Astrocyte (in vitro differentiated cells and primary cell): ENCODE results near the gene SAMD4B. TPM values are rescaled to one million over a fixed set of nuclear protein-coding genes. Genes with fewer than 3 reads are reported as not detected.

Source experiments
- DNase-seq: peaks from one replicate; pipeline ENCODE4 v3.0.0-alpha.2; 2010; ENCODE audit warnings: low read depth
- FAIRE-seq: peaks from 2 replicates; lab custom pipeline; 2011; peaks lifted over from hg19 to GRCh38; lab: Jason Lieb, UNC
- H2AFZ ChIP-seq: 2 replicates; pipeline ENCODE4 v1.6.0; 2012; ENCODE audit warnings: low read depth, low read length, inconsistent platforms
- H3K27ac ChIP-seq: 2 replicates; pipeline ENCODE4 v1.5.1; 2011; ENCODE audit warnings: low read depth, low read length, inconsistent platforms
- H3K27me3 ChIP-seq: 2 replicates; pipeline ENCODE4 v1.6.0; 2011; ENCODE audit warnings: low read length, inconsistent platforms; ENCODE audit not compliant: insufficient read depth
- H3K36me3 ChIP-seq: 2 replicates; pipeline ENCODE4 v1.5.1; 2011; ENCODE audit warnings: low read length, inconsistent platforms; ENCODE audit not compliant: insufficient read depth
- H3K4me1 ChIP-seq: 2 replicates; pipeline ENCODE4 v1.5.1; 2011; ENCODE audit warnings: low read length, inconsistent platforms; ENCODE audit not compliant: insufficient read depth
- H3K4me2 ChIP-seq: 2 replicates; pipeline ENCODE4 v1.6.0; 2012; ENCODE audit warnings: low read length, inconsistent platforms
- H3K4me3 ChIP-seq: 2 replicates; pipeline ENCODE4 v1.5.1; 2011; ENCODE audit warnings: low read depth, mild to moderate bottlenecking, low read length, inconsistent platforms; ENCODE audit not compliant: insufficient read depth
- H3K79me2 ChIP-seq: 2 replicates; pipeline ENCODE4 v1.6.0; 2012; ENCODE audit warnings: mild to moderate bottlenecking, low read length, inconsistent platforms; ENCODE audit not compliant: insufficient read depth
- H3K9ac ChIP-seq: 2 replicates; pipeline ENCODE4 v1.6.0; 2012; ENCODE audit warnings: mild to moderate bottlenecking, low read length, inconsistent platforms
- H3K9me3 ChIP-seq: 2 replicates; pipeline ENCODE4 v1.5.1; 2012; ENCODE audit warnings: low read depth, mild to moderate bottlenecking, low read length, inconsistent platforms; ENCODE audit not compliant: insufficient read depth
- H4K20me1 ChIP-seq: 2 replicates; pipeline ENCODE4 v1.6.0; 2012; ENCODE audit warnings: low read length, inconsistent platforms; ENCODE audit not compliant: insufficient read depth
- H3K27ac Mint-ChIP-seq: one replicate; pipeline ENCODE4 v1.8.0; 2021; ENCODE audit warnings: mild to moderate bottlenecking, mixed read lengths; ENCODE audit not compliant: unreplicated experiment
- H3K27me3 Mint-ChIP-seq: one replicate; pipeline ENCODE4 v1.8.0; 2021; ENCODE audit warnings: low read depth, mixed read lengths; ENCODE audit not compliant: unreplicated experiment
- H3K36me3 Mint-ChIP-seq: one replicate; pipeline ENCODE4 v1.8.0; 2021; ENCODE audit warnings: low read depth, mixed read lengths; ENCODE audit not compliant: unreplicated experiment
- H3K4me1 Mint-ChIP-seq: one replicate; pipeline ENCODE4 v1.8.0; 2021; ENCODE audit warnings: low read depth, mixed read lengths; ENCODE audit not compliant: unreplicated experiment
- H3K4me3 Mint-ChIP-seq: one replicate; pipeline ENCODE4 v1.8.0; 2021; ENCODE audit warnings: mild to moderate bottlenecking, moderate library complexity, mixed read lengths; ENCODE audit not compliant: unreplicated experiment
- H3K9me3 Mint-ChIP-seq: one replicate; pipeline ENCODE4 v1.8.0; 2021; ENCODE audit warnings: mild to moderate bottlenecking, mixed read lengths; ENCODE audit not compliant: unreplicated experiment
- EZH2 ChIP-seq: IDR thresholded peaks from 2 replicates; pipeline ENCODE4 v1.6.1; 2012; ENCODE audit warnings: mild to moderate bottlenecking, low read length, inconsistent platforms; ENCODE audit not compliant: insufficient read depth
- total RNA-seq: library from RNA; stranded (reverse); gene quantifications from 2 replicates; pipeline ENCODE4 v1.2.1, GENCODE V29; 2021
- TF ChIP-seq, protein P1 (sequence below): IDR thresholded peaks from 2 replicates; pipeline ENCODE4 v1.5.1; 2011; ENCODE audit warnings: low read depth, mild to moderate bottlenecking, inconsistent platforms, low read length, moderate library complexity; ENCODE audit not compliant: insufficient read depth

The SAMD4B gene
- total RNA-seq, 1 donor from 2014 or later: 98.6 TPM

DNA sequence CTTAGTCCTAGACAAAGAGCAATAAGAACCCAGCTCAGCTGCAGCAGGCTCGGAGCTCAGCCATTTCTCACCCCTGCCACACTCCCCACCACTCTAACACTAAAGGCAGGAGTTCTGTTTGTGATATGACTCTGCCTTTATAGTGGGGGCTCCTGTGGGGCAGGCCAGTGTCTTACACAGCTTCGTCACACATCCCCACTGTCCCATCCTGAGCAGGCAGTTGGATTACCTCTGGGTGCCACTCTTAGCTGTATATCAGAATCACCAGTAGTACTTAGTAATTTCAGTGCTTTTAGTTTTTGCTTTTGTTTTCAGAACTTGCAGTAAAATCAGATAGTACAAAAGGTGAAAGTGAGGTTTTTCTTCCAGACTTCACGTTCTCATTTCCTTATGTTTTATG lies 16.8 kb downstream of the SAMD4B start:
- Histone ChIP-seq H3K4me1 (peaks cover 24% of the 10 kb centered on the region), H3K9ac (no peak overlapping the region), H4K20me1 (peaks cover 17% of the 10 kb centered on the region), H3K79me2 (peaks cover 9% of the 10 kb centered on the region), H3K4me3 (no peak overlapping the region), H3K36me3 (peaks cover 54% of the 10 kb centered on the region), H2AFZ (no peak overlapping the region), H3K9me3 (no peaks in the 10 kb centered on the region), H3K27ac (no peak overlapping the region), H3K27me3 (no peaks in the 10 kb centered on the region), H3K4me2 (no peak overlapping the region)
- peaks cover 20% of the 10 kb centered on the region for H3K4me1 Mint-ChIP-seq
- H3K4me3 Mint-ChIP-seq: no peak overlapping the region
- no peak for FAIRE-seq
- no peak overlapping the region for H3K27ac Mint-ChIP-seq
- no peaks in the 10 kb centered on the region for H3K9me3 Mint-ChIP-seq
- DNase-seq: no peak
- peaks cover 33% of the 10 kb centered on the region for H3K36me3 Mint-ChIP-seq
- TF ChIP-seq, protein P1, sequence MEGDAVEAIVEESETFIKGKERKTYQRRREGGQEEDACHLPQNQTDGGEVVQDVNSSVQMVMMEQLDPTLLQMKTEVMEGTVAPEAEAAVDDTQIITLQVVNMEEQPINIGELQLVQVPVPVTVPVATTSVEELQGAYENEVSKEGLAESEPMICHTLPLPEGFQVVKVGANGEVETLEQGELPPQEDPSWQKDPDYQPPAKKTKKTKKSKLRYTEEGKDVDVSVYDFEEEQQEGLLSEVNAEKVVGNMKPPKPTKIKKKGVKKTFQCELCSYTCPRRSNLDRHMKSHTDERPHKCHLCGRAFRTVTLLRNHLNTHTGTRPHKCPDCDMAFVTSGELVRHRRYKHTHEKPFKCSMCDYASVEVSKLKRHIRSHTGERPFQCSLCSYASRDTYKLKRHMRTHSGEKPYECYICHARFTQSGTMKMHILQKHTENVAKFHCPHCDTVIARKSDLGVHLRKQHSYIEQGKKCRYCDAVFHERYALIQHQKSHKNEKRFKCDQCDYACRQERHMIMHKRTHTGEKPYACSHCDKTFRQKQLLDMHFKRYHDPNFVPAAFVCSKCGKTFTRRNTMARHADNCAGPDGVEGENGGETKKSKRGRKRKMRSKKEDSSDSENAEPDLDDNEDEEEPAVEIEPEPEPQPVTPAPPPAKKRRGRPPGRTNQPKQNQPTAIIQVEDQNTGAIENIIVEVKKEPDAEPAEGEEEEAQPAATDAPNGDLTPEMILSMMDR: no peak
- no peak for TF ChIP-seq EZH2
- H3K27me3 Mint-ChIP-seq: no peaks in the 10 kb centered on the region

DNA sequence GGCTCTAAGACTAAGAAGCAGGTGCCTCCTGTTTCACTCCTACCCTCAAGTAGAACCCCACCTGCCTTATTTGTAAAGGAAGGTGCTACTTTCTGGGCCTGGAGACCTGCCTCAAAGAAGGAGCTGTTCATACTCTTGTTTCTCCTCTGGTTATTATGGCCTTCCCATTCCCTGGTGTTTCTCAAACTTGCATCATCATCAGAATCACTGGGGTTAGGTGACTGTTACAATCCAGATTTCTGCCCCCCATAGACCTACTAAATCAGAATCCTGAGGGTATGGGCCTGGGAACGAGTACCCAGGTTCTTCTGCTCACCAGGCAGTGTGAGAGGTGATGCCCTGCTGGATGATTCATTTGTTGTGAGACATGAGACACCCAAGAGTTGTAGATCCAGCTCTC lies 18.4 kb downstream of the SAMD4B start:
- peaks cover 18% of the 10 kb centered on the region for H4K20me1 ChIP-seq
- Mint-ChIP-seq H3K4me1 (peaks cover 21% of the 10 kb centered on the region), H3K4me3 (no peak overlapping the region), H3K27ac (no peak overlapping the region), H3K27me3 (no peaks in the 10 kb centered on the region), H3K9me3 (no peaks in the 10 kb centered on the region), H3K36me3 (peaks cover 33% of the 10 kb centered on the region)
- DNase-seq: no peak
- no peak overlapping the region for H3K9ac ChIP-seq
- no peak overlapping the region for H3K4me2 ChIP-seq
- no peak for FAIRE-seq
- H2AFZ ChIP-seq: no peak overlapping the region
- H3K27ac ChIP-seq: no peak overlapping the region
- H3K36me3 ChIP-seq: peaks cover 44% of the 10 kb centered on the region
- H3K9me3 ChIP-seq: no peaks in the 10 kb centered on the region
- no peak for TF ChIP-seq EZH2
- TF ChIP-seq, protein P1: no peak
- H3K27me3 ChIP-seq: no peaks in the 10 kb centered on the region
- peaks cover 12% of the 10 kb centered on the region for H3K79me2 ChIP-seq
- H3K4me3 ChIP-seq: no peak overlapping the region
- H3K4me1 ChIP-seq: peaks cover 26% of the 10 kb centered on the region
